B cell (primary cell): Measurements from ENCODE around the gene PRM2.

Experiments
- CTCF ChIP-seq: fragments of 200-600 bp; IDR thresholded peaks from one replicate; pipeline ENCODE4 v1.8.0; 2022; ENCODE audit warnings: antibody characterized with exemption, mild to moderate bottlenecking
- EZH2 ChIP-seq: IDR thresholded peaks from 2 replicates; pipeline ENCODE4 v1.6.1; 2012; ENCODE audit warnings: borderline replicate concordance, low read depth, mild to moderate bottlenecking, moderate library complexity, low read length; ENCODE audit not compliant: insufficient read depth, poor library complexity, severe bottlenecking

GRCh38 chr16:11234884-11235702 is 41.2 kb downstream of the PRM2 start:
- TF ChIP-seq CTCF (no peak), EZH2 (no peak)
